A549 (cell line): Measurements from ENCODE around the gene TECRL.

Experiments used
- CBX8 ChIP-seq: fragments of 200-600 bp; sonication (generic); IDR thresholded peaks from 2 replicates; pipeline ENCODE4 v1.6.1; 2016
- CEBPB ChIP-seq, 2 experiments: fragments of >200 bp in 1 of 2; sonication (Bioruptor Twin) in 1 of 2; formaldehyde crosslinking in 1 of 2; IDR thresholded peaks; 2 replicates each; pipeline ENCODE4 v1.6.1; 2012 to 2016
- EHMT2 ChIP-seq: fragments of 200-600 bp; sonication (generic); IDR thresholded peaks from 2 replicates; pipeline ENCODE4 v1.6.1; 2016; ENCODE audit warnings: antibody characterized with exemption, low read depth, mild to moderate bottlenecking, moderate library complexity
- FOSB ChIP-seq: fragments of 250-450 bp; sonication (Bioruptor Pico); IDR thresholded peaks from 2 replicates; pipeline ENCODE4 v1.5.0; 2020; ENCODE audit warnings: mild to moderate bottlenecking, moderate library complexity
- HDAC2 ChIP-seq: fragments of 200-600 bp; sonication (generic); IDR thresholded peaks from 2 replicates; pipeline ENCODE4 v1.6.1; 2016
- HMGXB4 ChIP-seq: fragments of 250-450 bp; sonication (Bioruptor Pico); IDR thresholded peaks from 2 replicates; pipeline ENCODE4 v1.5.0; 2021; ENCODE audit warnings: mild to moderate bottlenecking, moderate library complexity, borderline replicate concordance
- JUN ChIP-seq, 2 experiments: fragments of >200 bp; sonication (Bioruptor Twin); formaldehyde crosslinking; IDR thresholded peaks; 2 replicates in 1 of 2; 3 replicates in 1 of 2; pipeline ENCODE4 v1.6.1; 2016 to 2017
- MAX ChIP-seq: IDR thresholded peaks from 2 replicates; pipeline ENCODE4 v1.6.1; 2012
- MAZ ChIP-seq: fragments of 150-350 bp; IDR thresholded peaks from 2 replicates; pipeline ENCODE4 v1.6.1; 2014; ENCODE audit warnings: antibody characterized with exemption, low read depth, low read length, borderline replicate concordance
- POLR2A ChIP-seq: IDR thresholded peaks from 2 replicates; pipeline ENCODE4 v1.6.1; 2012; ENCODE audit warnings: mild to moderate bottlenecking, low read length
- RAD21 ChIP-seq, 2 experiments: fragments of >200 bp in 1 of 2; sonication (Bioruptor Twin) in 1 of 2; formaldehyde crosslinking in 1 of 2; IDR thresholded peaks in 1 of 2; conservative IDR thresholded peaks in 1 of 2; 2 replicates in 1 of 2; 3 replicates in 1 of 2; pipeline ENCODE4 v1.6.1; 2012 to 2018; ENCODE audit warnings: inconsistent platforms in 1 of 2
- REST ChIP-seq: fragments of 200-600 bp; sonication (generic); IDR thresholded peaks from 2 replicates; pipeline ENCODE4 v1.6.1; 2016; ENCODE audit warnings: antibody characterized with exemption, mild to moderate bottlenecking, moderate library complexity
- TF ChIP-seq, protein P1 (sequence below): fragments of 450-650 bp; IDR thresholded peaks from 2 replicates; pipeline ENCODE4 v1.6.1; 2014; ENCODE audit warnings: antibody characterized with exemption
- TF ChIP-seq, protein P2 (sequence below): fragments of >200 bp; sonication (Bioruptor Twin); formaldehyde crosslinking; IDR thresholded peaks from 3 replicates; pipeline ENCODE4 v1.5.1; 2016

GRCh38 chr4:64360664-64361398 lies 48.4 kb downstream of the TECRL start:
- TF ChIP-seq CBX8, result no peak
- TF ChIP-seq RAD21 (conservative IDR thresholded peaks at IDR 0.05 in 1 of 2, IDR thresholded peaks at IDR 0.05 in 1 of 2), result no peak
- TF ChIP-seq, protein P1, sequence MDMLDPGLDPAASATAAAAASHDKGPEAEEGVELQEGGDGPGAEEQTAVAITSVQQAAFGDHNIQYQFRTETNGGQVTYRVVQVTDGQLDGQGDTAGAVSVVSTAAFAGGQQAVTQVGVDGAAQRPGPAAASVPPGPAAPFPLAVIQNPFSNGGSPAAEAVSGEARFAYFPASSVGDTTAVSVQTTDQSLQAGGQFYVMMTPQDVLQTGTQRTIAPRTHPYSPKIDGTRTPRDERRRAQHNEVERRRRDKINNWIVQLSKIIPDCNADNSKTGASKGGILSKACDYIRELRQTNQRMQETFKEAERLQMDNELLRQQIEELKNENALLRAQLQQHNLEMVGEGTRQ, result no peak
- TF ChIP-seq FOSB (CRISPR knock-in tag), result no peak
- TF ChIP-seq CEBPB (IDR thresholded peaks at IDR 0.05), result no peak
- TF ChIP-seq EHMT2, result no peak
- TF ChIP-seq MAZ, result no peak
- no peak for TF ChIP-seq MAX
- TF ChIP-seq, protein P2, sequence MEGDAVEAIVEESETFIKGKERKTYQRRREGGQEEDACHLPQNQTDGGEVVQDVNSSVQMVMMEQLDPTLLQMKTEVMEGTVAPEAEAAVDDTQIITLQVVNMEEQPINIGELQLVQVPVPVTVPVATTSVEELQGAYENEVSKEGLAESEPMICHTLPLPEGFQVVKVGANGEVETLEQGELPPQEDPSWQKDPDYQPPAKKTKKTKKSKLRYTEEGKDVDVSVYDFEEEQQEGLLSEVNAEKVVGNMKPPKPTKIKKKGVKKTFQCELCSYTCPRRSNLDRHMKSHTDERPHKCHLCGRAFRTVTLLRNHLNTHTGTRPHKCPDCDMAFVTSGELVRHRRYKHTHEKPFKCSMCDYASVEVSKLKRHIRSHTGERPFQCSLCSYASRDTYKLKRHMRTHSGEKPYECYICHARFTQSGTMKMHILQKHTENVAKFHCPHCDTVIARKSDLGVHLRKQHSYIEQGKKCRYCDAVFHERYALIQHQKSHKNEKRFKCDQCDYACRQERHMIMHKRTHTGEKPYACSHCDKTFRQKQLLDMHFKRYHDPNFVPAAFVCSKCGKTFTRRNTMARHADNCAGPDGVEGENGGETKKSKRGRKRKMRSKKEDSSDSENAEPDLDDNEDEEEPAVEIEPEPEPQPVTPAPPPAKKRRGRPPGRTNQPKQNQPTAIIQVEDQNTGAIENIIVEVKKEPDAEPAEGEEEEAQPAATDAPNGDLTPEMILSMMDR, result no peak
- TF ChIP-seq POLR2A, result no peak
- no peak for TF ChIP-seq REST
- no peak for TF ChIP-seq HMGXB4 (CRISPR knock-in tag)
- no peak for TF ChIP-seq JUN (IDR thresholded peaks at IDR 0.05)
- TF ChIP-seq HDAC2, result no peak
